Epithelial cell of proximal tubule (primary cell): Measurements from ENCODE around the gene NCK2. TPM values are rescaled to one million over a fixed set of nuclear protein-coding genes. Genes with fewer than 3 reads are reported as not detected.

ENCODE experiments used
- DNase-seq: peaks from one replicate; pipeline ENCODE4 v3.0.0-alpha.2; 2011; ENCODE audit warnings: low read depth
- H3K4me3 ChIP-seq: 2 replicates; pipeline ENCODE4 v1.5.1; 2011; ENCODE audit warnings: low read depth, mild to moderate bottlenecking, low read length
- CTCF ChIP-seq: conservative IDR thresholded peaks from 2 replicates; pipeline ENCODE4 v1.5.1; 2012; ENCODE audit warnings: low read depth, mild to moderate bottlenecking, low read length
- total RNA-seq: library from RNA; depleted of rRNA; stranded (reverse); fragments of >200 nt; gene quantifications from 2 replicates; pipeline ENCODE4 v1.2.3, GENCODE V29; 2015

The NCK2 gene
- total RNA-seq, 1 donor from 2014 or later: 53.0 TPM

- no peak for TF ChIP-seq CTCF
- DNase-seq: no peak
- H3K4me3 ChIP-seq: no peak overlapping the region
These were observed 62.3 kb downstream of the NCK2 start for GRCh38 chr2:105806996-105807395.

- no peak overlapping the region for H3K4me3 ChIP-seq
- TF ChIP-seq CTCF: no peak
- no peak for DNase-seq
These were observed 63.8 kb downstream of the NCK2 start for GRCh38 chr2:105808423-105809096.

GRCh38 chr2:105809097-105809473 is 64.4 kb downstream of the NCK2 start:
- TF ChIP-seq CTCF: no peak
- DNase-seq: peak; percentile 37
- H3K4me3 ChIP-seq: no peak overlapping the region

DNA sequence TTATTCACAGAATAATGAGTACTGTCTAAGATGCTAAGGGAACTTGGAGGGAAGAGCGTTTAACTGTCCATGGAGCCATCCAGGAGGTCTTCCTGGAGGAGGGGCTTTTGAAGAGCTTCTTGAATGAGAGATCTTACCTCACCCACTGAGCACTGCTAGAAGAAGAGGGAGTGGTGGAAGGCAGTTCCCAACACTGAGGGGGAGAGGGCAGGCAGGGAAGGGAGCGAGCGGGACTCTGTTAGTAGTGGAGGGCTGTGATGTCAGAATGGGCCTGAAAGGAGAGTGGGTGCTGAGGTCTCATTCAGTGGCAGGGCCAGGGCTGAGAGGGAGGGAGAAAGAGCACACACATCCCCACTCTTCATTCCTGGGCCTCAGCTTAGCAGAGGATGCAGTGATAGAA is 65.0 kb downstream of the NCK2 start:
- no peak overlapping the region for H3K4me3 ChIP-seq
- DNase-seq: no peak
- no peak for TF ChIP-seq CTCF

DNA sequence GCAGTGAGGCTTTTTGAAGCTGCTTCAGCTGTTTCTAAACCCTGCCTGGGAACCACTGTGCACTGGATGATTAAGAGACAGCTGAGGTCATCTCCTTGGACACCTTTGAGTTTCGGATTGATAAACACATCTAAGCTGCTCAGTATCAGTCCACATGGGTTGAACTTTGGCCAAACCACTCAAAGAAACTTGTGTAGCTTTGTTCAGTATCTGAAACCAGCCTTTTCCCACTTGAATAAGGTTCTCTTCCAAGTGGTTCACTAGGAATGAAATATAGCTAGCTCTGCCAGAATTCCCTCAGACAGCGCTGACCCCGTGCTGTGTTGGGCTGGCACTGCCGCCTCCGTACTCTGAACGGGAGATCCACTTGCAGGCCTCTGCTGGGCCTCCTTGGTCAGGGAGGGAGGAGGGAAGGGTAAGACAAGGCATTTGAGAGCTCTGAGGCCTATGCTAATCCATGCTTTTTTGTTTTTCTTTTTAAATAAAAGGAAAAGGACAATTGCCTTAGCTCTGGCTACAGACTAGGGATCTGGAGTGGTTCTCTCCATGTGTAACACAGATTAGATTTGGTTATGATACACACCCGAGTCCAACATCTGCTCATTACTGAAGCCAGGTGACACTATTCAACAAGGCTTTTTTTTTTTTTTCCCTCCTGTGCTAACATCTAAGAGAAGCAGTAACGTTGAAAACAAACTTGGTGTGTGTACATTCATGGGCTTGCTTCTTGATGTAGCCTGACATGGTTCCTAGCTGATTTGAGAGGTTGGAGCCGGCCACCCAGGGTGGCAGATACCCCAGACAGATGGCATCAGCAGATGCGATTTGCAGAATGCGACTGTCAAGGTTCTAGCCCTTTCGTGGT is 67.7 kb downstream of the NCK2 start:
- peak; percentile 76 for DNase-seq
- no peak overlapping the region for H3K4me3 ChIP-seq
- TF ChIP-seq CTCF: no peak

GRCh38 chr2:105813045-105813315 is 68.3 kb downstream of the NCK2 start:
- DNase-seq: no peak
- H3K4me3 ChIP-seq: no peak overlapping the region
- no peak for TF ChIP-seq CTCF

DNA sequence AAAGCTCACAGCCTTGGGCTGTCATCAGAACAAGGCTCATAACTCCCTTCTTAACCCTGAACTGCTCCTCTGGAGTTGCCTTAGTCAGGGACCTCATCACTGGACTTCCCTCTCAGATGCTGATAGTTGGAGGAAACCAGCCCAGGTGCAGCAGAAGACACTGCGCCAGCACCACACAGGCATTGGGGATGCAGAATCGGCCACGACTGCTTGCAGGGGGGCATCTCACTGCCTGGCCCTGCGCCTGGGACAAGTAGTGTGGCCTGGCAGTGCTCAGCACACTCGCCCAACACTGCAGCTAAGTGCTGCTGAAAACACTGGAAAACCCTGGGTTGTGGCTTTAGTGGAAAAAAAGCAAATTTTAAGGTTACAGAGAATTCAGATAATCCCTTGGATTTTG is 68.7 kb downstream of the NCK2 start:
- no peak for TF ChIP-seq CTCF
- no peak for DNase-seq
- H3K4me3 ChIP-seq: no peak overlapping the region
